Measurements from ENCODE around the gene GNRH2.
"Not testable (repeated sequence)": the region's sequence is repeated elsewhere in the genome, so short reads cannot be mapped to it uniquely, and the experiment has no call there.

DNA sequence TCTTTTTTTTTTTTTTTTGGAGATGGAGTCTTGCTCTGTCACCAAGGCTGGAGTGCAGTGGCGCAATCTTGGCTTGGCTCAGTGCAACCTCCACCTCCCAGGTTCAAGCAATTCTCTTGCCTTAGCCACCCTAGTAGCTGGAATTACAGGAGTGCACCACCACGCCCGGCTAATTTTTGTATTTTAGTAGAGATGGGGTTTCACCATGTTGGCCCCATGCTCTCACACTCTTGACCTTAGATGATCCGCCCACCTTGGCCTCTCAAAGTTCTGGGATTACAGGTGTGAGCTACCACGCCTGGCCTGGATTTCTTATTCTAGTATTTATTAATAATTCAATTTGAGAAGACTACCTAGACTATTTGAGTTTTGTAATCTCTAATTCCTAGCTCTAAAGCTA, 28.1 kb upstream of the GNRH2 start:
- not testable (repeated sequence) for TF ChIP-seq HDAC2 (IDR thresholded peaks at IDR 0.05; ENCODE audit: borderline replicate concordance in 1 of 2, low read depth in 2 of 2, low read length in 2 of 2); YY1 (IDR thresholded peaks at IDR 0.05; ENCODE audit: low read depth, low read length)
- TF ChIP-seq, protein P1, sequence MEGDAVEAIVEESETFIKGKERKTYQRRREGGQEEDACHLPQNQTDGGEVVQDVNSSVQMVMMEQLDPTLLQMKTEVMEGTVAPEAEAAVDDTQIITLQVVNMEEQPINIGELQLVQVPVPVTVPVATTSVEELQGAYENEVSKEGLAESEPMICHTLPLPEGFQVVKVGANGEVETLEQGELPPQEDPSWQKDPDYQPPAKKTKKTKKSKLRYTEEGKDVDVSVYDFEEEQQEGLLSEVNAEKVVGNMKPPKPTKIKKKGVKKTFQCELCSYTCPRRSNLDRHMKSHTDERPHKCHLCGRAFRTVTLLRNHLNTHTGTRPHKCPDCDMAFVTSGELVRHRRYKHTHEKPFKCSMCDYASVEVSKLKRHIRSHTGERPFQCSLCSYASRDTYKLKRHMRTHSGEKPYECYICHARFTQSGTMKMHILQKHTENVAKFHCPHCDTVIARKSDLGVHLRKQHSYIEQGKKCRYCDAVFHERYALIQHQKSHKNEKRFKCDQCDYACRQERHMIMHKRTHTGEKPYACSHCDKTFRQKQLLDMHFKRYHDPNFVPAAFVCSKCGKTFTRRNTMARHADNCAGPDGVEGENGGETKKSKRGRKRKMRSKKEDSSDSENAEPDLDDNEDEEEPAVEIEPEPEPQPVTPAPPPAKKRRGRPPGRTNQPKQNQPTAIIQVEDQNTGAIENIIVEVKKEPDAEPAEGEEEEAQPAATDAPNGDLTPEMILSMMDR (IDR thresholded peaks at IDR 0.05; ENCODE audit: control extremely low read depth in 1 of 3, insufficient read depth in 1 of 3, low read depth in 1 of 3, low read length in 3 of 3): not testable (repeated sequence)

Data from H1 (cell line).